SK-N-SH (cell line): ENCODE measurements around the gene VEGFD.

ENCODE experiments used
- JUND ChIP-seq: IDR thresholded peaks from 2 replicates; pipeline ENCODE4 v1.4.0; 2012
- MEF2A ChIP-seq: IDR thresholded peaks from 2 replicates; pipeline ENCODE4 v1.4.0; 2012; ENCODE audit warnings: low read depth, borderline replicate concordance
- POLR2AphosphoS5 ChIP-seq: IDR thresholded peaks from 2 replicates; pipeline ENCODE4 v1.6.1; 2012; ENCODE audit warnings: low read depth, low read length
- RAD21 ChIP-seq: IDR thresholded peaks from 2 replicates; pipeline ENCODE4 v1.6.1; 2012; ENCODE audit warnings: mild to moderate bottlenecking, low read length
- RFX5 ChIP-seq: IDR thresholded peaks from 2 replicates; pipeline ENCODE4 v1.6.1; 2012; ENCODE audit warnings: mild to moderate bottlenecking, improper control_type of control experiment, low read length
- TF ChIP-seq, protein P1 (sequence below): fragments of 200-600 bp; sonication (generic); IDR thresholded peaks from 2 replicates; pipeline ENCODE4 v1.6.1; 2017; ENCODE audit warnings: antibody characterized with exemption, mild to moderate bottlenecking, moderate library complexity
- TF ChIP-seq, protein P2 (sequence below): IDR thresholded peaks from 2 replicates; pipeline ENCODE4 v1.4.0; 2012; ENCODE audit warnings: low read depth, borderline replicate concordance
- TF ChIP-seq, protein P3 (sequence below): fragments of 150-350 bp; IDR thresholded peaks from 2 replicates; pipeline ENCODE4 v1.6.1; 2017; ENCODE audit warnings: antibody characterized with exemption, low read length, low read depth, borderline replicate concordance

DNA sequence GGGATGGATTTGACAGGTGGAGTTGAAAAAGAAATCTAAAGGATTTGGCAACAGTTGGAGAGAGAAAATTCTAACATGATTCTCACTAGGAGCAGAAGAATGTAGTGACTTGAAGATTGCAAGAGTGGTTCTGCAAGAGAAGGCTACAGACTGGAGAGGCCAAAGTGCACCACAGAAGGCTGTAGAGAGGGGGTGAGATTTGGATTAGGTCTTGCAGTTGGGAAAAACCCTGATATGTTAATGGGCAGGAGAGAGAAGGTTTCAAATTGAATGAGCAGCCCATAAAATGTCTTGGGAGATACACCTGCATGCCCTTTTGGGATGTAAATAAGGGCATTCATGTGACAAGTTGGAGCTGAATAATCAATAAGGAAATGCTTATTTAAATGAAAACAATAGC, 14.7 kb upstream of the VEGFD start:
- TF ChIP-seq POLR2AphosphoS5 = no peak
- TF ChIP-seq, protein P1, sequence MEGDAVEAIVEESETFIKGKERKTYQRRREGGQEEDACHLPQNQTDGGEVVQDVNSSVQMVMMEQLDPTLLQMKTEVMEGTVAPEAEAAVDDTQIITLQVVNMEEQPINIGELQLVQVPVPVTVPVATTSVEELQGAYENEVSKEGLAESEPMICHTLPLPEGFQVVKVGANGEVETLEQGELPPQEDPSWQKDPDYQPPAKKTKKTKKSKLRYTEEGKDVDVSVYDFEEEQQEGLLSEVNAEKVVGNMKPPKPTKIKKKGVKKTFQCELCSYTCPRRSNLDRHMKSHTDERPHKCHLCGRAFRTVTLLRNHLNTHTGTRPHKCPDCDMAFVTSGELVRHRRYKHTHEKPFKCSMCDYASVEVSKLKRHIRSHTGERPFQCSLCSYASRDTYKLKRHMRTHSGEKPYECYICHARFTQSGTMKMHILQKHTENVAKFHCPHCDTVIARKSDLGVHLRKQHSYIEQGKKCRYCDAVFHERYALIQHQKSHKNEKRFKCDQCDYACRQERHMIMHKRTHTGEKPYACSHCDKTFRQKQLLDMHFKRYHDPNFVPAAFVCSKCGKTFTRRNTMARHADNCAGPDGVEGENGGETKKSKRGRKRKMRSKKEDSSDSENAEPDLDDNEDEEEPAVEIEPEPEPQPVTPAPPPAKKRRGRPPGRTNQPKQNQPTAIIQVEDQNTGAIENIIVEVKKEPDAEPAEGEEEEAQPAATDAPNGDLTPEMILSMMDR = no peak
- no peak for TF ChIP-seq RAD21
- no peak for TF ChIP-seq RFX5
- no peak for TF ChIP-seq JUND
- TF ChIP-seq, protein P2, sequence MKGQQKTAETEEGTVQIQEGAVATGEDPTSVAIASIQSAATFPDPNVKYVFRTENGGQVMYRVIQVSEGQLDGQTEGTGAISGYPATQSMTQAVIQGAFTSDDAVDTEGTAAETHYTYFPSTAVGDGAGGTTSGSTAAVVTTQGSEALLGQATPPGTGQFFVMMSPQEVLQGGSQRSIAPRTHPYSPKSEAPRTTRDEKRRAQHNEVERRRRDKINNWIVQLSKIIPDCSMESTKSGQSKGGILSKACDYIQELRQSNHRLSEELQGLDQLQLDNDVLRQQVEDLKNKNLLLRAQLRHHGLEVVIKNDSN = no peak
- no peak for TF ChIP-seq MEF2A
- TF ChIP-seq, protein P3, sequence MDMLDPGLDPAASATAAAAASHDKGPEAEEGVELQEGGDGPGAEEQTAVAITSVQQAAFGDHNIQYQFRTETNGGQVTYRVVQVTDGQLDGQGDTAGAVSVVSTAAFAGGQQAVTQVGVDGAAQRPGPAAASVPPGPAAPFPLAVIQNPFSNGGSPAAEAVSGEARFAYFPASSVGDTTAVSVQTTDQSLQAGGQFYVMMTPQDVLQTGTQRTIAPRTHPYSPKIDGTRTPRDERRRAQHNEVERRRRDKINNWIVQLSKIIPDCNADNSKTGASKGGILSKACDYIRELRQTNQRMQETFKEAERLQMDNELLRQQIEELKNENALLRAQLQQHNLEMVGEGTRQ = no peak
